Lung (tissue), 12 donors: ENCODE data around the gene USP12. TPM values are rescaled to one million over a fixed set of nuclear protein-coding genes. Genes with fewer than 3 reads are reported as not detected.

Source experiments
- ATAC-seq: fragments of 200-7000 bp; cut with Tn5 transposase; one replicate; pipeline ENCODE4 v1.9.1; 2020; ENCODE audit warnings: moderate number of reproducible peaks; ENCODE audit not compliant: insufficient read depth, low FRiP score
- DNase-seq, 3 donors: peaks; one replicate each; pipeline ENCODE4 v3.0.0-alpha.2; 2013 to 2017
- H3K27ac ChIP-seq, 2 donors: one replicate each; pipeline ENCODE4 v1.5.1; 2013; ENCODE audit warnings: mild to moderate bottlenecking in 2 of 2, moderate library complexity in 2 of 2, control low read depth in 1 of 2, inconsistent platforms in 1 of 2, low read depth in 1 of 2, low read length in 1 of 2
- H3K27me3 ChIP-seq, 3 donors: one replicate each; pipeline ENCODE4 v1.5.1; 2013; ENCODE audit warnings: low read length in 2 of 3; ENCODE audit not compliant: control insufficient read depth in 3 of 3, insufficient read depth in 3 of 3
- H3K36me3 ChIP-seq, 4 donors: one replicate each; pipeline ENCODE4 v1.5.1; 2013; ENCODE audit warnings: low read length in 4 of 4, mild to moderate bottlenecking in 1 of 4, moderate library complexity in 1 of 4; ENCODE audit not compliant: control insufficient read depth in 4 of 4, insufficient read depth in 4 of 4
- H3K4me1 ChIP-seq, 5 donors: one replicate each; pipeline ENCODE4 v1.5.1; 2013; ENCODE audit warnings: low read length in 5 of 5, mild to moderate bottlenecking in 2 of 5, moderate library complexity in 1 of 5; ENCODE audit not compliant: control insufficient read depth in 5 of 5, insufficient read depth in 5 of 5
- H3K4me3 ChIP-seq: one replicate; pipeline ENCODE4 v1.5.1; 2013; ENCODE audit warnings: mild to moderate bottlenecking, control low read depth, moderate library complexity
- H3K9ac ChIP-seq, 2 donors: one replicate each; pipeline ENCODE4 v1.5.1; 2013; ENCODE audit warnings: low read length in 2 of 2, control low read depth in 1 of 2; ENCODE audit not compliant: insufficient read depth in 1 of 2
- H3K9me3 ChIP-seq, 4 donors: one replicate each; pipeline ENCODE4 v1.5.1; 2013; ENCODE audit warnings: low read length in 3 of 4, mild to moderate bottlenecking in 1 of 4, moderate library complexity in 1 of 4; ENCODE audit not compliant: control insufficient read depth in 4 of 4, insufficient read depth in 3 of 4
- WGBS, 2 donors: extraction: QIAGEN DNeasy Blood & Tissue Kit; methylation state at CpG; one replicate each; pipeline ENCODE4 v1.1.7; 2013; 5-methylcytosine and 5-hydroxymethylcytosine counted together
- polyA plus RNA-seq, 2 donors: library from polyadenylated mRNA; stranded (reverse); fragments of 200-250 nt; gene quantifications; one replicate each; pipeline ENCODE4 v1.2.1, GENCODE V29; 2013
- total RNA-seq, 2 donors: library from RNA; depleted of rRNA in 1 of 2; stranded (reverse); fragments of >200 nt in 1 of 2; gene quantifications; one replicate each; pipeline ENCODE4 v1.2.1, GENCODE V29; 2014 to 2021
- TF ChIP-seq, protein P1 (sequence below): IDR thresholded peaks from 2 replicates; pipeline ENCODE4 v1.5.1; 2012; ENCODE audit warnings: mild to moderate bottlenecking; ENCODE audit errors: control extremely low read depth, extremely low read depth
- donor health status: control.
- donor health status: control.
- donor health status: Bipolar disorder and iron deficiency.
- donor health status: healthy.
- donor health status: DM: yes; HTN: yes; CAD: no.

Gene USP12
- total and polyA plus RNA-seq, 4 donors, result 12.6 to 60.0 (median 19.2) TPM

DNA sequence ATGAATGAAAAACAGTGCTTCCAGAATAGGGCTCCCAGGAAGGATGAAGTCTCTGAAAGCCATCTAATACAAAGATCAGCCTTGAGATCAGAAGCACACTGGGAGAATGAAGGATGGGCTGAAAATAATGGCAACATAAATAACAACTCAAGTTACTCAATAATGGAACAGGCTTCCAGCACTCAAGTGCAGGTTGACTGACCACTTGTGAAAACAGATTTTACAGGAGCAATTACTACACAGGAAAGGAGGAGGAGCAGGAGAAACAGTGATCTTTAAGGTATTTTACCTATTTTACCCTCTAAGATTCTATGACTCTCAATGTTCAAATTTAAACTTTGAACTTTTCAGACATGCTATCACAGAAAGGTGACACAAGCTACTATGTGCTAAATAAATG, 106.0 kb downstream of the USP12 start:
- ATAC-seq, result no peak
- Histone ChIP-seq H3K9me3 (no peaks in the 10 kb centered on the region), H3K36me3 (peaks cover 0 to 21% (median 9%) of the 10 kb centered on the region in 4 donors), H3K27ac (no peak overlapping the region), H3K4me3 (no peak overlapping the region), H3K27me3 (no peaks in the 10 kb centered on the region), H3K9ac (no peak overlapping the region), H3K4me1 (no peaks in the 10 kb centered on the region)
- TF ChIP-seq, protein P1, sequence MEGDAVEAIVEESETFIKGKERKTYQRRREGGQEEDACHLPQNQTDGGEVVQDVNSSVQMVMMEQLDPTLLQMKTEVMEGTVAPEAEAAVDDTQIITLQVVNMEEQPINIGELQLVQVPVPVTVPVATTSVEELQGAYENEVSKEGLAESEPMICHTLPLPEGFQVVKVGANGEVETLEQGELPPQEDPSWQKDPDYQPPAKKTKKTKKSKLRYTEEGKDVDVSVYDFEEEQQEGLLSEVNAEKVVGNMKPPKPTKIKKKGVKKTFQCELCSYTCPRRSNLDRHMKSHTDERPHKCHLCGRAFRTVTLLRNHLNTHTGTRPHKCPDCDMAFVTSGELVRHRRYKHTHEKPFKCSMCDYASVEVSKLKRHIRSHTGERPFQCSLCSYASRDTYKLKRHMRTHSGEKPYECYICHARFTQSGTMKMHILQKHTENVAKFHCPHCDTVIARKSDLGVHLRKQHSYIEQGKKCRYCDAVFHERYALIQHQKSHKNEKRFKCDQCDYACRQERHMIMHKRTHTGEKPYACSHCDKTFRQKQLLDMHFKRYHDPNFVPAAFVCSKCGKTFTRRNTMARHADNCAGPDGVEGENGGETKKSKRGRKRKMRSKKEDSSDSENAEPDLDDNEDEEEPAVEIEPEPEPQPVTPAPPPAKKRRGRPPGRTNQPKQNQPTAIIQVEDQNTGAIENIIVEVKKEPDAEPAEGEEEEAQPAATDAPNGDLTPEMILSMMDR, result no peak
- DNase-seq, result no peak

DNA sequence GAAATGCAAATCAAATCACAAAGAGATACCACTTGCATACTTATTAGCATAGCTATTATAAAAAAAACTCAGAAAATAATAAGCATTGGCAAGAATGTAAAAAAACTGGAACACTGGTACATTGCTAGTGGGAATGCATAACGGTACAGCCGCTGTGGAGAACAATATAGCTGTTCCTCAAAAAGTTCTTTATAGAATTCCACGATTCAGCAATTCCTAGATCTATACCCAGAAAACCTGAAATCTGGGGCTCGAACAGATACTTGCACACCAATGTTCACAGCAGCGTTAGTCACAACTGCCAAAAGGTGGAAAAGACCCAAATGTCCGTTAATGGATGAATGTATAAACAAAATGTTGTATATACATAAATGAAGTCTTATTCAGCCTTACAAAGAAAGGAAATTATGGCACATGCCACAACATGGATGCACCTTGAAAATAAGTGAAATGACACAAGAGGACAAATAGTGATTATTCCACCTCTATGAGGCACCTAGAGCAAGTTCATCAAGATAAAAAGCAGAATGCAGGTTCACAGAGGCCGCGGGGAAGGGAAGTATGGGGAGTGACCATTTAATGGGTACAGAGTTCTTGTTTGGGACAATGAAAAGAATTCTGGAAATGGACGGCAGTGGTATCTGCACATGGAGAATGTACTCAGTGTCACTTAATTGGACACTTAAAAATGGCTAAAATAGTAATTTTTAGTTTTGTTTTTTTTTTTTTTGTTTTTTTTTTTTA, 107.2 kb downstream of the USP12 start:
- no peak for ATAC-seq
- no peak for DNase-seq
- Histone ChIP-seq H3K27me3 (no peaks in the 10 kb centered on the region), H3K4me3 (no peak overlapping the region), H3K9ac (no peak overlapping the region), H3K27ac (no peak overlapping the region), H3K36me3 (peaks cover 0 to 16% (median 7%) of the 10 kb centered on the region in 4 donors), H3K4me1 (no peaks in the 10 kb centered on the region), H3K9me3 (no peaks in the 10 kb centered on the region)
- WGBS, 2 donors, result 83 to 85% methylated on average over 9 of the region's 9 CpGs
- TF ChIP-seq, protein P1, result no peak

DNA sequence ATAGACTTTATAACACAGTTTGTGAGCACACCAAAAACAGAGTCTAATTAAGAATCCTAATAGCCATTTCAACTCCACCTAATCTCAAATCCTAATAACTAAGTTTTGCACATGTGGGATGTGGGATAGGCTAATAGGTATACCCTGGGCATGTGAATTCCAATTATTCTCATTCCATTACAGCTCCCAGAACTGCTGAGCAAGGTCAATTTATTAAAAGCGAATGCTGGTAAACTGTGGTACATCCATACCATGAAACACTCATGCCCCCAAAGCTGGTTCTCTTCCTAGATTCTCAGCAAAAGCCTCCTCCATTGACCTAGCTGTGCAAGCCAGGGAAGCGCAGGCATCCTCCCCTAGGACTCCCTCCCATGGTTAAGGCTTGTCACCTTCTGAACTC, 113.8 kb downstream of the USP12 start:
- Histone ChIP-seq H3K4me3 (no peak overlapping the region), H3K9me3 (no peaks in the 10 kb centered on the region), H3K27ac (no peak overlapping the region), H3K27me3 (no peaks in the 10 kb centered on the region), H3K4me1 (no peaks in the 10 kb centered on the region), H3K36me3 (peaks cover 0 to 2% (median 0%) of the 10 kb centered on the region in 4 donors), H3K9ac (no peak overlapping the region)
- TF ChIP-seq, protein P1, result no peak
- ATAC-seq (no peak), DNase-seq (no peak)
- 94 to 97% methylated on average over 2 of the region's 2 CpGs for WGBS, 2 donors

DNA sequence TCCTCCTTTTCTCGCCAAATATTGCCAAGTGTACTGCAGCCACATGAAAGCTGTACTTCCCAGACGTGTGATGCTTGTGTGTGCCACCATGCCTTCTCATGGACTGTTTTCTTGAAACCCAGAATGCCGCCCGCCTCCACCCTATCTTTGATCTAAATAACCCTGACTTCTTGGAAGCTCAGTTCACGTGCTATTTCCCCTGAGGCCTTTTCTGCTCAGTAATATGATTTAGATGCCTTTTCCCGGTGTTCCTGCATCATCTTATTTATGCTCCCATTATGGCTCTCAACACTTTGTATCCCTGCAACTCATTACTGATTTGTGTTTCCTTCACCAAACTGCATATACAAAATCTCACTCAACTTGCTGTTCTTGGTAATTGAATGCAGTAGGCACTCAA, 116.1 kb downstream of the USP12 start:
- Histone ChIP-seq H3K4me1 (no peaks in the 10 kb centered on the region), H3K9ac (no peak overlapping the region), H3K27me3 (no peaks in the 10 kb centered on the region), H3K27ac (no peak overlapping the region), H3K36me3 (peaks cover 0 to 2% (median 0%) of the 10 kb centered on the region in 4 donors), H3K4me3 (no peak overlapping the region), H3K9me3 (peaks cover 0 to 1% (median 0%) of the 10 kb centered on the region in 4 donors)
- DNase-seq (no peak), ATAC-seq (no peak)
- TF ChIP-seq, protein P1, result no peak
- WGBS, 2 donors, result 81 to 93% methylated on average over 6 of the region's 6 CpGs
